ENCODE results near the gene WDR26.

DNA sequence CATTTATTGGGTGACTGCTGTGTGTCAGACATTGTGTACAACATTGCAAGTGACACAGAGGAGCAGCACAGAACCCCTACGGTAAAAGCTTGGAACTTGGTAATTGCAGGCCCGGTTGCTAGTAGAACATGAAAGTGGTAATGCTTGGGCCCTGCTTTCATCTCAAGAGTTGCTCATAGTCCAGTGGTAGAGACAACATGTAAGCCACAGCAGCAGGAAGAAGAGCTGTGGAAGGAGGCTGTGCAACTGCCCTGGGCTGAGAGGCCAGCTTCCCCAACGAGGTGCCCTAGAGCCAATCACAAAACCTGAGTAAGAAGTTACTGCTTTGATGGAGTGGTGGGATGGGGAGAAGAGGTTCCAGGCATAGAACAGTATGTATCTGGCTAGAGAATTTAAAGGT is 59.5 kb downstream of the WDR26 start:
- TF ChIP-seq, protein P1, sequence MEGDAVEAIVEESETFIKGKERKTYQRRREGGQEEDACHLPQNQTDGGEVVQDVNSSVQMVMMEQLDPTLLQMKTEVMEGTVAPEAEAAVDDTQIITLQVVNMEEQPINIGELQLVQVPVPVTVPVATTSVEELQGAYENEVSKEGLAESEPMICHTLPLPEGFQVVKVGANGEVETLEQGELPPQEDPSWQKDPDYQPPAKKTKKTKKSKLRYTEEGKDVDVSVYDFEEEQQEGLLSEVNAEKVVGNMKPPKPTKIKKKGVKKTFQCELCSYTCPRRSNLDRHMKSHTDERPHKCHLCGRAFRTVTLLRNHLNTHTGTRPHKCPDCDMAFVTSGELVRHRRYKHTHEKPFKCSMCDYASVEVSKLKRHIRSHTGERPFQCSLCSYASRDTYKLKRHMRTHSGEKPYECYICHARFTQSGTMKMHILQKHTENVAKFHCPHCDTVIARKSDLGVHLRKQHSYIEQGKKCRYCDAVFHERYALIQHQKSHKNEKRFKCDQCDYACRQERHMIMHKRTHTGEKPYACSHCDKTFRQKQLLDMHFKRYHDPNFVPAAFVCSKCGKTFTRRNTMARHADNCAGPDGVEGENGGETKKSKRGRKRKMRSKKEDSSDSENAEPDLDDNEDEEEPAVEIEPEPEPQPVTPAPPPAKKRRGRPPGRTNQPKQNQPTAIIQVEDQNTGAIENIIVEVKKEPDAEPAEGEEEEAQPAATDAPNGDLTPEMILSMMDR (conservative IDR thresholded peaks at IDR 0.05): no peak
- no peak for TF ChIP-seq ZFX (IDR thresholded peaks at IDR 0.05)
